Germinal center (tissue), 1 donor: Measurements from ENCODE around the gene GJB1.

Experiments used
- DNase-seq: peaks from one replicate; pipeline ENCODE4 v3.0.0; 2012; ENCODE audit warnings: mixed read lengths, low spot score

GJB1 gene

DNA sequence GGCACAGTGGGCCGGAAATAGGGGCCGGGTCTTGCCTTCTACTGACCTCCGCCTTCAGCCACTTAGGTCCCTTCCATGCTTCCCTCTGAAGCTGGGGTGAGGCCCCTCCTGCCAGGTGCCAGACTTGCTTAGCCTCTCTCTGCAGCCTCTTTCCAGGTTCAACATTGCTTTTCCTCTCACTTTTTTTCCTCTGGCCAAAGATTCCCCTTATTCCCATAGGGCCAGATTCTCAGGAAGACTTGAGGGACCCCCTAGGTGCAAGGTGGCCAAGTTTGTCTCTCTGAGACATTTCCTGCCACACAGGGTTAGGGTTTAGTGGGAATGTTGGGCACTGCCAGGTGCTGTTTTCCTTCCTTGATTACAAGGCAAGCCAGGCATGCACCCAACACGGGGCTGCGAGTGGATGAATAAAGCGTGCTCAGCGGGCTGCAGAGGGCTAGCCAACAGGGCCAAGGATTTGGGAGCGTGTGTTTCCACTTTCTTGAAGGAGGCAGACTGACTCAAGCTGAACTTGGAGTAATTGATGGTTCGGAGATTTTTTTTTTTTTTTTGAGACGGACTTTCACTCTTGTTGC, 7.6 kb upstream of the GJB1 start:
- DNase-seq: no peak

DNA sequence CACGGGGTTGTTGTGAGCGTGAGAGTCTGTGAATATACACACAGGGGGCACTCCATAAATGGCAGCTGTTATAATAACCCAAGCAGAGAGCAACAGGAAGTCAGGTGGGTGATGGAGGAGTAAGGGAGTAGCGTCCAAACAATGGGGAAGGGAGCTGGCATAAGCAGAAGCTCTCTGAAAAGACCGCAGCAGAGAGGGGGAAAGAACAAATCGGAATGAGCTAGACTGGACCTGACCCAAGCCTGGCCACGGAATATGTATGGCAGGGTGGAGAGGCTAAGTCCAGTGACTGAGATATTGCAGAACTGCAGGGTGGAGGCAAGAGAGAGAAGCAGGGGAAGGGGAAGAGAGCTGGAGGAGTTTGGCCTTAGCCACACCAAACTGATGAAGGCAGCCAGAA, 6.5 kb upstream of the GJB1 start:
- no peak for DNase-seq

DNA sequence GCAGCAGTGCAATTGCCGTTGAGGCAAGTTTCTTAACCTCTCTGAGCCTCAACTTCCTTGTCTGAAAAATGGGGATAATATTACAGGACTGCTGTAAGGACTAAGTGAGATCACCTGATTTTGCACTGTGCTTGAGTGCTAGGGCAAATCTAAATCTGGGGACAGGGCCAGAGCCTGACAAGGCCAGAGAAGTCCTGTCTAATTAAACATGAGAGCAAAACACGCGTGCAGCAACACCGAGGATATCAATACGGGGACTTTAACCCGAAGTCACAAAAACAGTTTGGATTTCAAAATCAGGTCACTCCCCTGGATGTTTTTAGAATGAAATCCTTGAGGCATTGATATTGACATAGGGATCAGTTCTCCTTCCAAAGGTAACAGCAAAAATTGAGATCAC, 5.7 kb upstream of the GJB1 start:
- DNase-seq: no peak

DNA sequence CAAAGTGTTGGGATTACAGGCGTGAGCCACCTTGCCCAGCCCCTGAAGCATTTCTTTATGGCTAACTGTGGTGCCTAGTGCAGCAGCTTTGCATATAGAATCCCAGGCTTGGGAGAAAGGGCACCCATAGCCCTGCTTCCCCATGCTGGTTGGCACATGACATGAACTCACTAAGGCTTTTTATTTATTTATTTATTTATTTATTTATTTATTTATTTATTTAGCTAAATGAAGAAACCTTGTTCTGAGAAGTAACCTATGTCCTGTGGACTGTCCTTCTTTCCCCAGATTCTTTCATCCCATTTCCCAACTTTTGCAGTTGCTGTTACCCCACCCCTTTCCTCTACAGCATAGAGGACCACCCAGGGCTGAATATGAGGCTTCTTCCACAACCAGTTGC, 1.9 kb upstream of the GJB1 start:
- no peak for DNase-seq

DNA sequence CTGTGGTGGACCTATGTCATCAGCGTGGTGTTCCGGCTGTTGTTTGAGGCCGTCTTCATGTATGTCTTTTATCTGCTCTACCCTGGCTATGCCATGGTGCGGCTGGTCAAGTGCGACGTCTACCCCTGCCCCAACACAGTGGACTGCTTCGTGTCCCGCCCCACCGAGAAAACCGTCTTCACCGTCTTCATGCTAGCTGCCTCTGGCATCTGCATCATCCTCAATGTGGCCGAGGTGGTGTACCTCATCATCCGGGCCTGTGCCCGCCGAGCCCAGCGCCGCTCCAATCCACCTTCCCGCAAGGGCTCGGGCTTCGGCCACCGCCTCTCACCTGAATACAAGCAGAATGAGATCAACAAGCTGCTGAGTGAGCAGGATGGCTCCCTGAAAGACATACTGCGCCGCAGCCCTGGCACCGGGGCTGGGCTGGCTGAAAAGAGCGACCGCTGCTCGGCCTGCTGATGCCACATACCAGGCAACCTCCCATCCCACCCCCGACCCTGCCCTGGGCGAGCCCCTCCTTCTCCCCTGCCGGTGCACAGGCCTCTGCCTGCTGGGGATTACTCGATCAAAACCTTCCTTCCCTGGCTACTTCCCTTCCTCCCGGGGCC, 1.2 kb downstream of the GJB1 start:
- DNase-seq: no peak

DNA sequence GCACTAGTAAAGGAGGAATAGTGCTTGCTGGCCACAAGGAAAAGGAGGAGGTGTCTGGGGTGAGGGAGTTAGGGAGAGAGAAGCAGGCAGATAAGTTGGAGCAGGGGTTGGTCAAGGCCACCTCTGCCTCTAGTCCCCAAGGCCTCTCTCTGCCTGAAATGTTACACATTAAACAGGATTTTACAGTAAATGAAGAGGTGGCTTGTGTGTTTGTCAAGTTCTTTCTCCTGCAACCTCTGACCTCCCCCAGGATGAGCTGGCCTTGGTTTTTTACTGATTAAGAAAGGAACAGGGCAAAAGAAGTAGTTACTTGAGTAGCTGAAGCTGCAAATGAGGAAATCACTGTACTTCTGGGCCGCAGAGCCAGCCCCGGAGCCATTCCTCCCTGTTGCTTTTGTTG, 2.0 kb downstream of the GJB1 start:
- no peak for DNase-seq

DNA sequence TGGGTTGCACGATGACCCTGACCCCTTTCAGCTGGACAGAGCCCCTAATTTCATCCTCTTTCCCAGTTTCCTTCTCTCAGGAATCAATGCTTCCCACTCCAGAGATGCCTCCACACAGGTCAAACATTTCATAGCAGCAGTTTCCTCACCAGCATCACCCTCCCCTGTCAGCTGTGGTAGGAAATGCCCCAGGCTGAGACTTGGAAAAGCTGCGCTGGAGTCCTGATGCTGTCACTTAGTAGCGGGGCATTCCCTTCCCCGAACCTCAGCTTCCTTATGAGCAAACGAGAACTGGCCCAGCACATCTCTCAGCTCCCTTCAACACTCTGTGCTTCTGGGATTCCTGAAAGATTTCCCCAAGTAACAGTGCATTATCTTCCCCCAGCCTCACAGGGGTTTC, 2.7 kb downstream of the GJB1 start:
- DNase-seq: no peak

DNA sequence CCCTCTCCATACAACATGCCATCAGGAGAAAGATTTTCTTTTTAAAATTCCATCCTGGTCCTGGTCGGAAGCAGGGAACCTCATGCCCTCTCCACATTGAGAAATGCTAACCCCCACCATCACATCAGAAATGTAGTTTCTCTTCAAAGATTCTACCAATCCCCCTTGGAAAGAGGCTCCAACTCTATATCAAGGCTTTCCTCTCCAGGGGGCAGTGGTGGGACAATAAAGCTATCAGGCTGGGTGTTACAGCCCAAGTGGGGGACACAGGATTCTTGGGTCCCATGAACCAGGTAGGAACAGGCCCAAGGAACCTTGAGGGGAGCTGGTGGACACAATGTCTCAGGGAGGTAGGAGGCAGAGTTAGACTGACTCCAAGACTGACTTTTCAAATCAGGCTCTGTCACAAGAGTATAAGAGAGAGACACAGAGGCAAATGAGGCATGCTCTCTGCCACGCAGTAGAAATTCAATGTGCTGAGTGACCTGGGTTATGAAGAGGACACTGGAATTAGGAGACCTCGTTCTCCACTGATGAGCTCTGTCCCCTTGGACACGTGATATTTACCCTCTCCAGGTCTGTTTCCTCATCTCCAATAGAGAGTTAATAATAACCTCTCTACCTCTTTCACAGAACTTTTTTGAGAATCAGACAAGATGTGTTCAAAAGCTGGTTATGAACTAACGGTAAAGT, 4.5 kb downstream of the GJB1 start:
- no peak for DNase-seq

DNA sequence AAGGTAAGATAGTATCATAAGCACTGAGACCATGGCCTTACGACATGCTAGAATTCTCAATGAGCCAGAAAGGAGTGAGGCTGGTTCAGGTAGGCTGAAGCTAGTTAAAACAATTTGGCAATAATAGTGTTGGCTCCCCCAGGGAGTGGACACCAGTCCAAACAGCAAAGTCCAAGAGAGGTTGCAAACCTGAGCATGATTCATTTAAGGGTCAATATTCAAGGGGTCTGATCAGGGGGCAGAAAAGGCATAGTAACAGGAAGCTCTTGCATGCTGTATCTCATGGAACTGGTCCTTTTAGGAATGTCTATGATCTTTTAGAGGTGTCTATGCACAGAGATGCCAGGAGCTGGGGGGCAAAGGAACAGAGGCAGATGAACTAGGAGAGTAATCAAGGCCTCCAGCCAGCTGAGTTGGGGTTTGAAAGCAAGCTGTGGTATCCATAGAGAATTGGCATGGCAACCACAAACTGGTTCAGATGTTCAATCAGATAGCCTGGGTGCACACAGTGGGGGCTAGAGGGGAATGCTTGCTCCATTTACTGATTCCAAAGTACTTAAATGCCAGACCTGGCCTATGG, 5.1 kb downstream of the GJB1 start:
- DNase-seq: no peak

DNA sequence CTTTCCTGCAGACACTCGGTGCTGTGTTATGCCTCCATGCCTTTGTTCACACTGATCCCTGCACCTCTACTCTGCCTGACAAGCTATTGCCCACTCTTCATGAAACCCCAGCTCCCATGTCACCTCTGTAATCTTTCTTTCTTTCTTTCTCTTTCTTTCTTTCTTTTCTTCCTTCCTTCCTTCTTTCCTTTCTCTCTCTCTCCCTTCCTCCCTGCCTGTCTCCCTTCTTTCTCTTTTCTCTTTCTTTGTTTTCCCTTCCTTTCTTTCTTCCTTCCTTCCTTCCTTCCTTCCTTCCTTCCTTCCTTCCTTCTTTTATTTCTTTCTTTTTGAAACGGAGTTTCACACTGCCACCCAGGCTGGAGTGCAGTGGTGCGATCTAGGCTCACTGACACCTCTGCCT, 12.5 kb downstream of the GJB1 start:
- DNase-seq: no peak

DNA sequence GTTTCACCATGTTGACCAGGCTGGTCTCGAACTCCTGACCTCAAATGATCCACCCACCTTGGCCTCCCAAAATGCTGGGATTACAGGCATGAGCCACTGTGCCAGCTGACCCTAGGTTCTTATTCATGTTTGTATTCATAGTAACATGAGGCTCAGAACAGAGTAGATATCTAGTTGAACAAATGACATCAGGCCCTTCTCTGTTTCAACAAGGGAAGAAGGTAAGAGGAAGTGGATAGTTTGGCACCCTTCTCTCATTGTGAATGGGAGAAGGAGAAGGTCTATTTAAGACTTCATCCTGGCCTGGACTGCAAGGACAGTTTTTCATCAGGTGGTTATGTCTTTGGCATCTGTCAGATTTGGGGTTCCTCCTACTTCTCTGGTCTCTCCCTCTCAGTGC, 13.8 kb downstream of the GJB1 start:
- no peak for DNase-seq

DNA sequence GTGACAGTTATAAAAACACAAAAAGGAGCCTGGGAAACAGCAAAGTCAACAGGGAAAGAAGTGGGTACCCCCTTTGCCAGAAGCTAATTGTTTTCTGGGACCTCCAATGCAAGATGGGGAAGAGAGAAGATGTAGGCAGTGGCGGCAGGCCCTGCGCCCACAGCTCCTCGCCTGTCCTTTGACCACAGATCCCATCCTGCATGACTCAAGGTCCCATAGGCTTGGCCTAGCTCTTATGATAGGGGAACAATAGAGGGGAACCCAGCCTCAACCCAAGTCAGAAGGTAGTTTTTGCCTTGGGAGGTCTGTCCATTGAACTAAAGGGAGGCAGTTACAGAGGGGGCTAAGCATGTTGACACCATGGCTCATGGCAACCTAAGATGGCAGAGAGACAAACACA, 16.8 kb downstream of the GJB1 start:
- DNase-seq: no peak

DNA sequence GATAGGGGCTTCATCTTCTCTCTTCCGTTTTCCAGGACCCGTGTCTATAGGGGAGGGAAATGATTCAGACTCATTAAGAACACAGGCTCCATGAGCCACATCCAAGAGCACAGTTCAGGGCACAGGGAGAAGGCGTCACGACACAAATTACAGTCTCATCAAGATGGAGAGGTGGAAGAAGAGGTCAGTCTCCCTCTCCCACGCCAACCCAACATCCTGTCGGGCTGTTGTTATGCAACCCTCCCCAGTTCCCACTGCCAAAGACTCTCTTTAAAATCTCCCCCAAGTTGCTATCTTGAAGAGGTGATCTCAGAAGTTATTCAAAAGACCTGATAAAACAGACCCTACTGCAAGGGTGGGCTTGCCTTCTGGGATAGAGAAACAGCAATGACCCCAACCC, 18.3 kb downstream of the GJB1 start:
- DNase-seq: no peak

DNA sequence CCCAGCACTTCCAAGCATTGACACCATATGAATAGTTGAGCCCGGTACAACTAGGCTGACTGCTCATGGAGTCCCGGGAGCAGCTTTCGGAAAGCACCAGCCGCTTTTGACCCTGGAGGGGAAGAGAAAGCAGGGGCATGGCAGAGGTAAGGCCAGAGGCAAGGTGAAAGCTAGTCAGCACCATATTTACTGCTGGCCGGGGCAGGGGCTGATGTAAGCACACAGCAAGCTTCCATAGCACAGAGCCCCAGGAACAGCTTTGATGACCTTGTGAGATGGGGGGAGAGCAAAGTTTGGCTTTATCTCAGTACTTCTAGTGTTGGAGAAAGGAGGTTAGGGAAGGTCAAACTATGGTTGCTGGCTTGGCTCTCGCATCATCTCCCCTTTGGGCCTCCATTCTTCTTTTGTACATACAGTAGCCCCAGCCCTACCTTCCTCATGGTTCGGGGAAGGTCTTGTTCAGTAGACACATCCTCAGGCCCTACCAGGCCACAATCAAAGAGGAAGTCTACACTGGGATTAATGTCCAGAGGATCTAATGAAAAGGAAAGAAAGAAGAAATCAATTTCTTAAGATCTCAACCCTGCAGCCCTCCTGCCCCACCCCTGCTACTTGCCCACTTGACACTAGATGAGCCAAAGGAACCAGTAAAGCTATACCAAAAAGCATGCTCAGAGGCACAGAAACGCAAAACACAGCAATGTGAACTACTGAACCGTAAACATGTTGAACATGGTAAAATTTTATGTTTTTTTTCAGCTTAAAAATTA, 21.5 kb downstream of the GJB1 start:
- no peak for DNase-seq

DNA sequence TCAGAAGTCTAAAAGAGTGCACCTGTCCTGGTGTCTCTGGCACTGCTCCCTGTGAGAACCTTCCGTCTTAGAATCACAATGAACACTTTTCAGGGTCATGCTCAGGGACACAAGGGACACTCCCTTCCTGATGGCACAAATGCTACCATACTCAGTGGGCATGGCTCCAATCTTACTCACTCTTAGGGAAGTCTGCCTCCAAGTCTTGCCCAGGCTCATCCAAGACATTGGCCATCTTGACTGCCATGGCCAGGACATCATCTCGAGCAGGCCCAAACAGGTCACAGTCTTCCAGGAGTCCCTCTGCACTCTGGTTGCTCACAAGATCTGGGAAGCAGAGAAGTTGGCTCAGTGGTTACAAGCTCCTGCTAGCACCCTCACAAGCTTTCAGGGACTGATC, 22.1 kb downstream of the GJB1 start:
- no peak for DNase-seq

DNA sequence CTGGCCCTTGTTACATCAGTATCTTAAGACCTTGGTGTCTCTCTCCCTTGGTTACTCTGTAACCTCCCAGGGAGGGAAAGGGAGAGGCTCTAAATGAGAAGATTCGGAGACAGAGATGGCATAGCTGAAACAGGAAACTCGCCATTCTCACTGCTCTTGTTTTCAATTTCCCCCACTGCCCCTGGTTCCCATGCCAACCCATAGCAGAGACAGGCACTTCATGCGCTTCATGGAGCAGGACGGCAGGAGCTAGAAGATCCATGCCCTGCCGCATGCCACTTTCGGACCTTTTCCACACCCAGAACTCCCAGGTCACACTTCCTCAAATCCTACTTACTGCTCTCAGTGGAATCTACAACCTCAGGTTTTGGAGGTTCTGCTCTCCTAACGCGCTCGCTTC, 27.8 kb downstream of the GJB1 start:
- DNase-seq: no peak

DNA sequence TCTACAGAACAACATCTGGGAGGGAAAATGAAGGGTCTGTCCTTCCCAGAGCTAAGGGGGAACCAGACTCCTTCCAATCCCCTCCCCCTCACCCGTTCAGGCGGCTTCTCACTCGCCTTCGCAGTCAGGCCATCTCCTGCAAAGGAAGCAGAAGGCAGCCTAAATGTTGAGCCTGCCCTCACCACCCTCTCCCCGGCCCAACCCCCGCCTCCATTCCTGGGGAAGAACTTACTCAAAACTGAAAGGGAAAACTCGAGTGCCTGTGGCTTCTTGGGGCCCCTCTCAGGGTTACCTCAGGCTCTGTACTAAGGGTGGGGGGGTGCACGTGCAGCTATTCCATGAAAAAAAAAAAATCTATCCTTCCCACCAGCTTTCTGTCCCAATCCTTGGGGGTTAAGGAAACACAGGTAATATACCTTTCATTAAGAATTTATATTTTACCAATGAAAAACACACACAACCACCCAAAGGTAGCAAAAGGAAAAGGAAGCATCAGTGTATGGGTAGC, 28.5 kb downstream of the GJB1 start:
- DNase-seq: no peak

DNA sequence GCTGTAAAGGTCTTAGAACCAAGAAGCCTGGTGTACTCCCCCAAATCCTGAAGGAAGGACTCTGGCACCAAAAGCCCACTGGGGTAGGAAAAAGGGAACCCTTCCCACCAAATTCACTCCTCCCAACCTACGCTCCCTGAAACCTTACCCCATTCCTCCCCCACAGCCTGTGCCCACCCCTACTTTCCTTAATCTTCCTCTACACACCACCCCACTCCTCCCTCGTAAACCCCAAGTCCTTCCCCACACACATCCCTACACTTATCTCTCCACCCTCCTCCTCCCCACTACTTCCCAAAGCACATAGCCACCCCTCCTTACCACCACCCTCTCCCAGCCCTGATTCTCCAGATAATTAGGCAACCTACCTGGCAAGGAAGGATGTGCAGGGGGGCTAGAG, 29.2 kb downstream of the GJB1 start:
- DNase-seq: no peak

DNA sequence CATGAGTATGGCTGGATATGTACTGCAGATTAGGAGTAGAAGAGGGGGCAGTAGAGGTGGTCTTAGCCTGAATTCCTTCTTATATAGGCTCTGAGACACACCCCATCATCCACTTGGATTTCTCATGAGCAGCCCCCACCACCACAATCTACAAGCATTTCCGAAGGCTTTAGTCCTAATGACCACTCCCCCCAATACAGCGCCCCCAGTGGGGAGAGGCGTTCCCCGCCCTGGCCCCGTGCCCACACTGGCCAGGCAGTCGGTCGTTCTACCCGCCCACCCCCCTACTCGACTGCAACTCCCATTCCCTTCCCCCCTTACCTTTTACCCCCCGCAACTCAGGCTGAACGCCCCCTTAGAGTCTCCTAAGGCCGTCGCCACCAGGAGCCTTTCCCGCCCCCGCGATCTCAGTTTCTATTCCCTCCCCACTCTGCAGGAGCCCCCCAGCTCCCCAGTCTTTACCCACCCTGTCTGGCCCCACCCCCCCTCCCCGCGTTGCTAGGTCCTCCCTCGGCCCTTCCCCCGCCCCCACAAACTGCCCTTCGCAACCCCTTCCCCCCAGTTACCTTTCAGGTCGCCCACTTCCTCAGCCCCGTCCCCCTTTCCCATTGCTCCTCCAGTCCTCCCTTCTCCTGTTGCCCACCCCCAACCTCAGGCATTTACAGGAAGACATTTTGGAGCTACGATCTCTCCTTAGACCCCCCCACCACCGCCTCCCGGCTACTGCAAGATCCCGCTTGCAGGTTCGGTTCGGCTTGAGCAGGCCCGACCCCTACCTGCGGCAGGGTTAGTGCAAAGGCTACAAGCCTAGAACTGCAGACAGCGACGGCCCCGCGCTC, 30.4 kb downstream of the GJB1 start:
- peak; percentile 42 for DNase-seq

DNA sequence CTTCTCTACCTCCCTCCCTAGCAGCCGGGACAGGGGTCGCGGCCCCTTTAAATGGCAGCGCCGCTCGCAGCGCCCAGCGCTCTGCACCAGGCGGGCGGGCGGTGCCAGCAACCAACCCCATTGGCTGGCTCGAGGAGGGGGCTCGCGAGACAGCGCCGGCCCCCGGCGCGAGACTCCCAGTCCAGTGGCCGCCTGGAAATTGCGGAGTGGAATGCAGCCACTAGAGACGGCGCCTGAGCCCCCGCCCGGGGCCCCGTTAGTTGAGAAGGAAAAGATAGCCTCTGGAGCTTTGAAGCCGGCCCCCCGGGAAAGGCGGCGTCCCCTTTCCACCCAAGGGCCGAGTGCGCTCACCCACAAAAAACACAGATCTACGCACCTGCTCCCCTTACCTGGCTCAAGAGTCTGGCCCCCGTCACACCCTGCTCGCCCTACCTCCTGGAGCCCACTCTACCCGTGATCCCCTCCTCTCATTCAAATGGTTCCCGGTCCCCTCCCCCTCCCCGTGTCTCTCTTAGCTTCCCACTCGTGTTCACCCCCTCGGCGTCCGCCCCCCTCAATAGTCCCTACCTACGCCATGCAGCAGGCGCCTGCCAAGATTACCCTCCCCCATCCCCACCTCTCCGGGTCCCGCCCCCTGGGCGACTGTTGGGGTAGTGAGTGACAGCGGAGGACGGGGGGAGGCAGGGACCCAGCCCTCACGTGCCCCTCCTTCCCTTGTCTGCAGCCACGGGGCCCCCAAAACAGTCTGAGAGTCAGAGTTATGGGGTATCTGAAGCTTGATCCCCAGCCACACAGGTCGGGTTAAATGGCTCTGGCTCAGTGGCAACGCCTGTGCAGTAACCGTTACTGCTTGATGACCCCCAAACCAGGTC, 31.3 kb downstream of the GJB1 start, which contains the start of gene ZMYM3:
TSS of gene ZMYM3 (minus strand) at position 49 of the 872 bp plus-strand sequence. CDS start 885 bp downstream, outside the sequence.
- DNase-seq: peak; percentile 93
